Heart left ventricle (tissue), 16 donors: ENCODE measurements around the gene CSRNP2. TPM values are rescaled to one million over a fixed set of nuclear protein-coding genes. Genes with fewer than 3 reads are reported as not detected.

Source experiments
- ATAC-seq, 4 donors: fragments of 200-7000 bp; cut with Tn5 transposase; one replicate each; pipeline ENCODE4 v1.9.1; 2020 to 2022; ENCODE audit warnings: moderate library complexity in 4 of 4, mild to moderate bottlenecking in 3 of 4, moderate number of reproducible peaks in 1 of 4
- DNase-seq, 5 donors: peaks; one replicate each; pipeline ENCODE4 v3.0.0-alpha.2; 2020
- H3K27ac ChIP-seq, 12 donors: fragments of 200-600 bp; sonication (generic) in 4 of 12; one replicate each; pipeline versions ENCODE4 v1.5.0 to v1.8.0; 2016 to 2022; ENCODE audit warnings: mild to moderate bottlenecking in 2 of 12
- H3K27me3 ChIP-seq, 9 donors: fragments of 200-600 bp; sonication (generic) in 2 of 9; one replicate each; pipeline versions ENCODE4 v1.5.1 to v1.8.0; 2016 to 2022; ENCODE audit warnings: mild to moderate bottlenecking in 3 of 9
- H3K36me3 ChIP-seq, 9 donors: fragments of 200-600 bp; sonication (generic) in 2 of 9; one replicate each; pipeline versions ENCODE4 v1.5.0 to v1.8.0; 2018 to 2022; ENCODE audit warnings: mild to moderate bottlenecking in 2 of 9
- H3K4me1 ChIP-seq, 12 donors: fragments of 200-600 bp; sonication (generic) in 4 of 12; one replicate each; pipeline versions ENCODE4 v1.5.0 to v1.8.0; 2016 to 2022; ENCODE audit warnings: mild to moderate bottlenecking in 3 of 12
- H3K4me3 ChIP-seq, 12 donors: fragments of 200-600 bp; sonication (generic) in 4 of 12; one replicate each; pipeline versions ENCODE4 v1.5.0 to v1.8.0; 2017 to 2022; ENCODE audit warnings: mild to moderate bottlenecking in 9 of 12, moderate library complexity in 4 of 12
- H3K9me3 ChIP-seq, 12 donors: fragments of 200-600 bp; sonication (generic) in 4 of 12; one replicate each; pipeline versions ENCODE4 v1.5.0 to v1.8.0; 2016 to 2022; ENCODE audit warnings: mild to moderate bottlenecking in 1 of 12
- CTCF ChIP-seq, 12 donors: fragments of 200-600 bp; sonication (generic) in 4 of 12; IDR thresholded peaks; one replicate each; pipeline versions ENCODE4 v1.5.0 to v1.8.0; 2018 to 2022; ENCODE audit warnings: antibody characterized with exemption in 12 of 12, mild to moderate bottlenecking in 5 of 12
- POLR2A ChIP-seq, 2 donors: fragments of 450-650 bp; IDR thresholded peaks; one replicate each; pipeline ENCODE4 v1.6.1; 2017; ENCODE audit warnings: antibody characterized with exemption in 2 of 2, mild to moderate bottlenecking in 2 of 2, moderate library complexity in 2 of 2
- WGBS, 4 donors: extraction: QIAGEN DNeasy Blood & Tissue Kit in 2 of 4; methylation state at CpG; one replicate each; pipeline versions ENCODE4 v1.1.5 to v1.1.7; 2013 to 2018; 5-methylcytosine and 5-hydroxymethylcytosine counted together
- intact Hi-C, 10 donors: fragments of 100-400 bp; cut with DNase I; formaldehyde crosslinking; loops; one replicate each; pipeline versions ENCODE4 v1.11.1 to v1.14.2; 2022
- long read RNA-seq, 3 donors: library from polyadenylated mRNA; unstranded; transcript quantifications; one replicate each; pipeline ENCODE4 v2.0.0, GENCODE V29; 2020 to 2021
- polyA plus RNA-seq, 2 donors: library from polyadenylated mRNA; stranded (reverse); fragments of 200-250 nt; gene quantifications; one replicate each; pipeline ENCODE4 v1.2.3, GENCODE V29; 2013
- total RNA-seq, 9 donors: library from RNA; depleted of rRNA in 2 of 9; stranded (reverse); fragments of >200 nt in 2 of 9; fragmentation: NEBNext Ultra II Directional in 3 of 9; extraction: Animal tissue kit (Norgen Biotek cat#: 25700) in 3 of 9; gene quantifications; one replicate each; pipeline versions ENCODE4 v1.1.0 to v1.2.4, GENCODE V29; 2016 to 2023
- donor health status: ischemic (EF 13 %, LVEDD 7.1; RV severe dilation, severe dysfunction).
- donor health status: healthy with polysubstance abuse.
- donor health status: DM: no; HTN: yes; CAD: no.
- donor health status: DM: no; HTN: no; CAD: no.
- donor health status: ischemic (EF 25% LVEDD 6.9; RV normal size, moderate dysfunction).
- donor health status: ischemic (EF 25% LVEDD 5.7; RV mildly dilated, moderate dysfunction).
- donor health status: healthy.
- donor health status: DM: yes; HTN: yes; CAD: no.
- donor health status: ischemic (EF 35%, LVEDD 5.7; RV mildly dilated, moderate dysfunction).
- donor health status: nonischemic (EF 11% LVEDD 7.7; RV severe dilation, severe dysfunction).
- donor health status: DM: yes; HTN: yes; CAD: no.
- donor health status: PGD.
- donor health status: ischemic (EF 29% LVEDD 5.4; RV normal size, mild dysfunction).
- donor health status: nonischemic (EF 23%, LVEDD 6.1; RV moderate dilation, normal function).

Gene CSRNP2
- 10 to 100 TPM; 12.8 to 25.7 (median 18.5) TPM for total RNA-seq
- 10 to 100 TPM; 10.0 to 16.5 TPM for polyA plus RNA-seq
- long read RNA-seq, donor 1, full-length matches to known transcripts: 1 of 15 reads
- long read RNA-seq, donor 1, partial matches to known transcripts: 5 of 15 reads
- long read RNA-seq, donor 1, other reads (novel, unspliced or antisense): 9 of 15 reads
- long read RNA-seq, donor 2, full-length matches to known transcripts: 2 of 11 reads
- long read RNA-seq, donor 2, partial matches to known transcripts: 0 of 11 reads
- long read RNA-seq, donor 2, other reads (novel, unspliced or antisense): 9 of 11 reads
- long read RNA-seq, donor 3, partial matches to known transcripts: 3 of 23 reads
- long read RNA-seq, donor 3, other reads (novel, unspliced or antisense): 20 of 23 reads

- Histone ChIP-seq H3K27ac (peak within 1 kb of the TSS; percentile 85 to 97 (median 92)), H3K4me3 (peak within 1 kb of the TSS; percentile 74 to 99 (median 86)), H3K27me3 (no peaks in the 10 kb centered on the region), H3K9me3 (no peaks in the 10 kb centered on the region), H3K4me1 (peaks cover 0 to 42% (median 18%) of the 10 kb centered on the region in 12 donors), H3K36me3 (peaks cover 0 to 3% (median 0%) of the 10 kb centered on the region in 9 donors)
- ATAC-seq (peak; percentile 99 to 100 (median 100)), DNase-seq (peak; percentile 97 to 98 (median 97))
- intact Hi-C loops: loop anchor here in 5 of 10 donors (2.0 to 10.0 kb wide), 5 partner anchors 34 to 162 kb away; partner anchors contain the start of genes LETMD1 (in 5 of the 5) and DAZAP2 (in 1 of the 5)
- 0 to 1% (median 0%) methylated on average over 23 to 74 of the region's 74 CpGs for WGBS, 4 donors
- TF ChIP-seq POLR2A (IDR thresholded peaks at IDR 0.05) (peak; percentile 99 to 100), CTCF (IDR thresholded peaks at IDR 0.05) (peak in 4 of 12 donors; percentile 9 to 40 (median 21))
Observed at GRCh38 chr12:51083126-51083833, at the start of gene CSRNP2. TSS of gene CSRNP2 (minus strand) at chr12:51083596. CDS start at chr12:51076561, 7,035 bp downstream.

GRCh38 chr12:51132693-51133092, 49.3 kb upstream of the CSRNP2 start:
- Histone ChIP-seq H3K27ac (no peak overlapping the region), H3K9me3 (no peaks in the 10 kb centered on the region), H3K36me3 (peaks cover 0 to 26% (median 9%) of the 10 kb centered on the region in 9 donors), H3K4me3 (no peak overlapping the region), H3K27me3 (no peaks in the 10 kb centered on the region), H3K4me1 (no peaks in the 10 kb centered on the region)
- no peak for ATAC-seq
- no peak for TF ChIP-seq CTCF (IDR thresholded peaks at IDR 0.05)
- intact Hi-C loops: no loop called here
- DNase-seq: no peak
- 87 to 90% (median 87%) methylated on average over 5 of the region's 5 CpGs for WGBS, 4 donors

- intact Hi-C loops: no loop called here
Observed at GRCh38 chr12:51131745-51132521, 48.5 kb upstream of the CSRNP2 start.

More at GRCh38 chr12:51131745-51132521, 48.5 kb upstream of the CSRNP2 start:
- H3K27ac ChIP-seq: no peak overlapping the region
- H3K9me3 ChIP-seq: no peaks in the 10 kb centered on the region
- no peak for TF ChIP-seq POLR2A (IDR thresholded peaks at IDR 0.05)
- TF ChIP-seq CTCF (IDR thresholded peaks at IDR 0.05): no peak
- peaks cover 0 to 21% (median 7%) of the 10 kb centered on the region in 9 donors for H3K36me3 ChIP-seq
- 86 to 95% (median 91%) methylated on average over 5 of the region's 5 CpGs for WGBS, 4 donors
- no peak overlapping the region for H3K4me3 ChIP-seq
- DNase-seq (no peak), ATAC-seq (no peak)
- peaks cover 0 to 5% (median 0%) of the 10 kb centered on the region in 12 donors for H3K4me1 ChIP-seq
- H3K27me3 ChIP-seq: no peaks in the 10 kb centered on the region
